ENCODE measurements around the gene BEND6.
"Not testable (repeated sequence)": the region's sequence is repeated elsewhere in the genome, so short reads cannot be mapped to it uniquely, and the experiment has no call there.

The BEND6 gene

GRCh38 chr6:56986611-56987010 lies 31.7 kb downstream of the BEND6 start:
- no peak for DNase-seq

- no peak for DNase-seq
These were observed 33.2 kb downstream of the BEND6 start for GRCh38 chr6:56988145-56988544.

GRCh38 chr6:56992036-56992435 lies 37.1 kb downstream of the BEND6 start:
- DNase-seq = no peak

GRCh38 chr6:56992703-56993102 lies 37.8 kb downstream of the BEND6 start:
- no peak for DNase-seq

- DNase-seq = no peak
These were observed 40.5 kb downstream of the BEND6 start for GRCh38 chr6:56995347-56995902.

GRCh38 chr6:56996401-56996800 lies 41.5 kb downstream of the BEND6 start:
- peak; percentile 26 for DNase-seq

GRCh38 chr6:56999049-56999448 lies 44.1 kb downstream of the BEND6 start:
- no peak for DNase-seq

GRCh38 chr6:56999748-57000147 lies 44.8 kb downstream of the BEND6 start:
- DNase-seq = not testable (repeated sequence)

GRCh38 chr6:57002197-57002596 lies 47.3 kb downstream of the BEND6 start:
- no peak for DNase-seq

- DNase-seq = no peak
These were observed 49.4 kb downstream of the BEND6 start for GRCh38 chr6:57004292-57004691.

GRCh38 chr6:57006101-57006500 lies 51.2 kb downstream of the BEND6 start:
- no peak for DNase-seq

- not testable (repeated sequence) for DNase-seq
These were observed 53.2 kb downstream of the BEND6 start for GRCh38 chr6:57008069-57008468.

GRCh38 chr6:57013521-57013926 lies 58.6 kb downstream of the BEND6 start:
- DNase-seq = peak; percentile 33

- no peak for DNase-seq
These were observed 62.2 kb downstream of the BEND6 start for GRCh38 chr6:57017069-57017468.

GRCh38 chr6:57017841-57018240 lies 62.9 kb downstream of the BEND6 start:
- DNase-seq = no peak

- DNase-seq = no peak
These were observed 64.5 kb downstream of the BEND6 start for GRCh38 chr6:57019434-57019833.

GRCh38 chr6:57021086-57021720 lies 66.3 kb downstream of the BEND6 start:
- DNase-seq = peak; percentile 44

- no peak for DNase-seq
These were observed 69.4 kb downstream of the BEND6 start for GRCh38 chr6:57024321-57024720.

GRCh38 chr6:57024775-57025174 lies 69.9 kb downstream of the BEND6 start:
- no peak for DNase-seq

GRCh38 chr6:57026001-57026400 lies 71.1 kb downstream of the BEND6 start:
- DNase-seq = no peak

GRCh38 chr6:57027301-57027700 lies 72.4 kb downstream of the BEND6 start:
- no peak for DNase-seq

- no peak for DNase-seq
These were observed 74.3 kb downstream of the BEND6 start for GRCh38 chr6:57029213-57029612.

- no peak for DNase-seq
These were observed 78.3 kb downstream of the BEND6 start for GRCh38 chr6:57033228-57033627.

- DNase-seq = no peak
These were observed 80.6 kb downstream of the BEND6 start for GRCh38 chr6:57035549-57035948.

- DNase-seq = no peak
These were observed 84.0 kb downstream of the BEND6 start for GRCh38 chr6:57038906-57039305.
